Measurements from ENCODE around the gene LILRB1. TPM values are rescaled to one million over a fixed set of nuclear protein-coding genes. Genes with fewer than 3 reads are reported as not detected.
"Not testable (repeated sequence)": the region's sequence is repeated elsewhere in the genome, so short reads cannot be mapped to it uniquely, and the experiment has no call there.

Gene LILRB1
- total RNA-seq, 2 experiments from 2014 or later, result 0.08 to 0.38 TPM

GRCh38 chr19:54609356-54609791 lies 20.9 kb upstream of the LILRB1 start:
- H3K4me3 Mint-ChIP-seq, result no peak overlapping the region
- DNase-seq, result no peak
- H3K4me1 Mint-ChIP-seq, result no peaks in the 10 kb centered on the region
- CTCF ChIA-PET, result no interaction called here
- peaks cover 6% of the 10 kb centered on the region for H3K27me3 Mint-ChIP-seq
- POLR2A ChIA-PET, result no interaction called here
- H3K36me3 Mint-ChIP-seq (ENCODE audit: low read depth), result no peaks in the 10 kb centered on the region
- H3K9me3 Mint-ChIP-seq, result no peaks in the 10 kb centered on the region
- no peak overlapping the region for H3K27ac Mint-ChIP-seq

DNA sequence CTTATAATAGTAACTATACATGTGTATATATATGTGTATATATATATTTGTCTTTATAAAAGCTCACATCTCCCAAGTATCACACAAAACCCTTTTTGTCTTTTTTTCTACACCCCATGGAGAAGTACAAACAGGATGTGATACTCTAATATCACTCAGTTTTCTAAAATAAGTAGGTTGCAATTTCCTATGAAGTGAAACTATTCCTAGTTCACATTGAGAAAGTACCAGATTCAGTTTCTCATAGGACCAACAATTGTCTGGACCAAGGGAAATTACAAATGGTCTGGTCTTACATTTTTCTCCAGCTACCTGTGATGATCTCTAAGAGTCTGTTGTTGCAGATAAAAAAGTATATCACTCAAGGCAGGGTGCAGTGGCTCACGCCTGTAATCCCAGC lies 17.9 kb upstream of the LILRB1 start:
- CTCF ChIA-PET, result no interaction called here
- POLR2A ChIA-PET, result no interaction called here
- Mint-ChIP-seq H3K9me3 (no peaks in the 10 kb centered on the region), H3K4me3 (no peak overlapping the region), H3K27me3 (peaks cover 5% of the 10 kb centered on the region), H3K4me1 (no peaks in the 10 kb centered on the region), H3K36me3 (ENCODE audit: low read depth) (no peaks in the 10 kb centered on the region), H3K27ac (no peak overlapping the region)
- DNase-seq, result no peak

- POLR2A ChIA-PET, result no interaction called here
- no peak for DNase-seq
- no peaks in the 10 kb centered on the region for H3K9me3 Mint-ChIP-seq
- H3K27ac Mint-ChIP-seq, result no peak overlapping the region
- no peaks in the 10 kb centered on the region for H3K36me3 Mint-ChIP-seq (ENCODE audit: low read depth)
- H3K4me1 Mint-ChIP-seq, result no peaks in the 10 kb centered on the region
- H3K4me3 Mint-ChIP-seq, result no peak overlapping the region
- H3K27me3 Mint-ChIP-seq, result peaks cover 9% of the 10 kb centered on the region
- CTCF ChIA-PET, result interaction anchor here (1.0 kb wide), 1 partner anchor 133 kb away, joined by 3 read pairs; no protein-coding TSS in a partner anchor
Observed at GRCh38 chr19:54614726-54615125, 15.6 kb upstream of the LILRB1 start.

GRCh38 chr19:54616057-54616456 lies 14.2 kb upstream of the LILRB1 start:
- ChIA-PET CTCF (no interaction called here), POLR2A (no interaction called here)
- no peaks in the 10 kb centered on the region for H3K36me3 Mint-ChIP-seq (ENCODE audit: low read depth)
- DNase-seq, result no peak
- no peak overlapping the region for H3K4me3 Mint-ChIP-seq
- no peaks in the 10 kb centered on the region for H3K9me3 Mint-ChIP-seq
- no peaks in the 10 kb centered on the region for H3K4me1 Mint-ChIP-seq
- peaks cover 9% of the 10 kb centered on the region for H3K27me3 Mint-ChIP-seq
- no peak overlapping the region for H3K27ac Mint-ChIP-seq

DNA sequence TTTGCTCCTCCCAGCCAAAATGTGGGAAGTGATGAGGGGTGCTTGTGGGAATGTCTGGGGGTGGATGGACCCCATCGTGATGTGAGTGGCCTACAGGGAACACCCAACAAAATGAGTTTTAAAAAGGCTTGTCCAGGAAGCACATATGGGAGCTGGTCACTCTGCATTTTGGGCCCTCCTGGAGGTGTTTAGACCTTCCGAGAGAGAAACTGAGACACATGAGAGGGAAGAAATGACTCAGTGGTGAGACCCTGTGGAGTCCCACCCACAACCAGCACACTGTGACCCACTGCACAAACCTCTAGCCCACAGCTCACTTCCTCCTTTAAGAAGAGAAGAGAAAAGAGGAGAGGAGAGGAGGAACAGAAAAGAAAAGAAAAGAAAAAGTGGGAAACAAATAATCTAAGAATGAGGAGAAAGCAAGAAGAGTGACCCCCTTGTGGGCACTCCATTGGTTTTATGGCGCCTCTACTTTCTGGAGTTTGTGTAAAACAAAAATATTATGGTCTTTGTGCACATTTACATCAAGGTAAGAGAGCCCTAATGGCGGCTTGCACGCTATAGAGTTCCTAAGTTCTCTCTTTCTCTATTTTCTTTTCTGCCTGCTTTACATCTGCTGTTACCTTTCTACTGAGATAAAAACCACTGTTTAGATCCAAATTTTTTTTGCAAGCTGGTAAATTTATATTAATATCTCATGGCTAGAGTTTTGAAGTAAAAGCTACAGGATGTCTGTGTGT lies 13.3 kb upstream of the LILRB1 start:
- Mint-ChIP-seq H3K36me3 (ENCODE audit: low read depth) (no peaks in the 10 kb centered on the region), H3K4me1 (no peaks in the 10 kb centered on the region), H3K4me3 (no peak overlapping the region), H3K27ac (no peak overlapping the region), H3K9me3 (no peaks in the 10 kb centered on the region), H3K27me3 (peaks cover 17% of the 10 kb centered on the region)
- ChIA-PET CTCF (interaction anchor here (0.6 to 0.8 kb wide), 2 partner anchors 21 to 128 kb away, joined by 3 read pairs; no protein-coding TSS in a partner anchor), POLR2A (interaction anchor here (0.6 kb wide), 1 partner anchor 85 kb away, joined by 3 read pairs; no protein-coding TSS in a partner anchor)
- DNase-seq, result no peak

GRCh38 chr19:54620464-54620863 lies 9.8 kb upstream of the LILRB1 start:
- POLR2A ChIA-PET, result no interaction called here
- peaks cover 24% of the 10 kb centered on the region for H3K27me3 Mint-ChIP-seq
- no peaks in the 10 kb centered on the region for H3K9me3 Mint-ChIP-seq

DNA sequence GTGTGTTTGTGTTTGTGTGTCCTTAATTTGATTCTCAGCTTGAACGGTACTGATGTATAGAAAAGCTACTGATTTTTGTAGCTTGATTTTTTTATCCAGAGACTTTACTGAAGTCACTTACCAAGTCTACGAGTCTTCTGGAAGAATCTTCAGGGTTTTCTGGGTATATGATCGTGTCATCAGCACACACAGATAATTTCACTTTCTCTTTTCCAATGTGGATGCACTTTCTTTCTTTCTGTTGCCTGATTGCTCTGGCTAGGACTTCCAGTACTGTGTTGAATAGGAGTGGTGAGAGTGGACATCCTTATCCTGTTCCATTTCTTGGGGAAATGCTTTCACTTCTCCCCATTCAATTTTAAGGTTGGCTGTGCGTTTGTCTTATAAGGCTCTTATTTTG lies 7.9 kb upstream of the LILRB1 start:
- Mint-ChIP-seq H3K36me3 (ENCODE audit: low read depth) (no peaks in the 10 kb centered on the region), H3K27me3 (peaks cover 26% of the 10 kb centered on the region)

More at GRCh38 chr19:54620464-54620863, 9.8 kb upstream of the LILRB1 start:
- Mint-ChIP-seq H3K4me1 (no peaks in the 10 kb centered on the region), H3K27ac (no peak overlapping the region), H3K4me3 (no peak overlapping the region), H3K36me3 (ENCODE audit: low read depth) (no peaks in the 10 kb centered on the region)
- CTCF ChIA-PET, result no interaction called here
- no peak for DNase-seq

GRCh38 chr19:54624234-54624633 lies 6.0 kb upstream of the LILRB1 start:
- H3K27ac Mint-ChIP-seq; POLR2A ChIA-PET; H3K36me3 Mint-ChIP-seq (ENCODE audit: low read depth); DNase-seq; CTCF ChIA-PET; H3K4me3 Mint-ChIP-seq; H3K4me1 Mint-ChIP-seq; H3K9me3 Mint-ChIP-seq: not testable (repeated sequence)
- peaks cover 27% of the 10 kb centered on the region for H3K27me3 Mint-ChIP-seq

More for the DNA sequence above, 7.9 kb upstream of the LILRB1 start:
- DNase-seq, result no peak
- ChIA-PET POLR2A (no interaction called here), CTCF (no interaction called here)
- no peak overlapping the region for H3K27ac Mint-ChIP-seq
- no peaks in the 10 kb centered on the region for H3K9me3 Mint-ChIP-seq
- H3K4me1 Mint-ChIP-seq, result no peaks in the 10 kb centered on the region
- H3K4me3 Mint-ChIP-seq, result no peak overlapping the region

- peaks cover 32% of the 10 kb centered on the region for H3K27me3 Mint-ChIP-seq
- CTCF ChIA-PET; POLR2A ChIA-PET; H3K4me3 Mint-ChIP-seq; H3K9me3 Mint-ChIP-seq; H3K27ac Mint-ChIP-seq; H3K36me3 Mint-ChIP-seq (ENCODE audit: low read depth); H3K4me1 Mint-ChIP-seq; DNase-seq: not testable (repeated sequence)
Observed at GRCh38 chr19:54624934-54625730, 5.2 kb upstream of the LILRB1 start.

- H3K27ac Mint-ChIP-seq, result no peak overlapping the region
- ChIA-PET POLR2A (no interaction called here), CTCF (no interaction called here)
- peaks cover 31% of the 10 kb centered on the region for H3K27me3 Mint-ChIP-seq
- no peak overlapping the region for H3K4me3 Mint-ChIP-seq
- H3K9me3 Mint-ChIP-seq, result no peaks in the 10 kb centered on the region
- peaks cover 2% of the 10 kb centered on the region for H3K4me1 Mint-ChIP-seq
- H3K36me3 Mint-ChIP-seq (ENCODE audit: low read depth), result no peaks in the 10 kb centered on the region
- DNase-seq, result no peak
Observed at GRCh38 chr19:54626757-54627156, 3.5 kb upstream of the LILRB1 start.

DNA sequence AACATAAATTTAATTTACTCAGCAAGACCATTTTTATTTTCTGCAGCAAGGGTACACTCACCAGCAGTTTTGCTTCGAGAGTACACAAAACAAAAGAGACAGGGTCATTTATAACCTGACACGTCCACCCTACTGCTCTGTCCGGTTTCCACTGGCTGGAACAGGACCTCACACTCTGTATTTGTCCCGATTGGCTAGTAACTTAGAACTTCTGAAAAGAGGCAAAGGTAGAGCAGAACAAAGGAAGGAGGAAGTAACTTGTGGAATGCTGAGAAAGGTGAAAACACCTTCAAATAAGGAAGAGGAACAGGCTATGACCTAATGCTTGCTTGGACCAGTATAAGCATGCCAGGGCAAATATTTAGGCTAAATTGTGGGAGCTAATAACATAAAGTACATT lies 2.4 kb upstream of the LILRB1 start:
- H3K27me3 Mint-ChIP-seq, result peaks cover 22% of the 10 kb centered on the region
- H3K9me3 Mint-ChIP-seq; H3K27ac Mint-ChIP-seq; CTCF ChIA-PET; H3K4me1 Mint-ChIP-seq; H3K4me3 Mint-ChIP-seq; H3K36me3 Mint-ChIP-seq (ENCODE audit: low read depth); DNase-seq; POLR2A ChIA-PET: not testable (repeated sequence)

DNA sequence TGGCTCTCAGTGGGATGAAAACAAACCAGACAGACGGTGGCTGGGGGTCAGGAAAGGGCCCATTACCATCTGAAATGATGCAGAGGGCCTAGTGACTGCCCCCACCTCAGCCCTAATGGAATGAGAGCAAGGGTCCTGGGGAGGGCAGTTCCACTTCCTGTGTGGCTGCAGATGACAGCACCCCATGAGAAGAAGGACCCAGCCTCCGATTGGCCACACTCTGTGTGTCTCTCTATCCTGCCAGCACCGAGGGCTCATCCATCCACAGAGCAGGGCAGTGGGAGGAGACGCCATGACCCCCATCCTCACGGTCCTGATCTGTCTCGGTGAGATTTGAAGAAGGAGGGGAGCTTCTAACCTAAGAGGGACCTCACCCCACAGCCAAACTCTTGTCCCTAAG lies 498 bp downstream of the LILRB1 start:
- H3K27ac Mint-ChIP-seq, result no peak overlapping the region
- no peaks in the 10 kb centered on the region for H3K36me3 Mint-ChIP-seq (ENCODE audit: low read depth)
- peaks cover 20% of the 10 kb centered on the region for H3K27me3 Mint-ChIP-seq
- H3K9me3 Mint-ChIP-seq, result no peaks in the 10 kb centered on the region
- H3K4me3 Mint-ChIP-seq, result no peak overlapping the region
- H3K4me1 Mint-ChIP-seq, result peaks cover 2% of the 10 kb centered on the region
- CTCF ChIA-PET, result no interaction called here
- POLR2A ChIA-PET, result no interaction called here
- no peak for DNase-seq

GRCh38 chr19:54631489-54632337 lies 1.4 kb downstream of the LILRB1 start:
- CTCF ChIA-PET; POLR2A ChIA-PET; H3K4me1 Mint-ChIP-seq; H3K9me3 Mint-ChIP-seq; H3K36me3 Mint-ChIP-seq (ENCODE audit: low read depth); H3K27ac Mint-ChIP-seq; H3K4me3 Mint-ChIP-seq; DNase-seq: not testable (repeated sequence)
- peaks cover 17% of the 10 kb centered on the region for H3K27me3 Mint-ChIP-seq

All from activated CD4-positive, alpha-beta memory T cell treated with anti-CD3 and anti-CD28 coated beads, Interleukin-2, amount 10 ng/mL, durations not matched to agents 7 days and 5 days (primary cell).